Body of pancreas (tissue), 4 donors: Measurements from ENCODE around the gene POU2F2. TPM values are rescaled to one million over a fixed set of nuclear protein-coding genes. Genes with fewer than 3 reads are reported as not detected.

Experiments
- ATAC-seq: fragments of 150-250 bp; one replicate; pipeline ENCODE4 v1.9.1; 2016
- DNase-seq, 4 donors: peaks; one replicate each; pipeline ENCODE4 v3.0.0-alpha.2; 2019
- H3K27ac ChIP-seq, 4 donors: fragments of 200-600 bp; sonication (generic); 1 replicate in 3 of 4; 2 replicates in 1 of 4; pipeline versions ENCODE4 v1.5.1 to v1.6.1; 2016 to 2019; ENCODE audit warnings: mild to moderate bottlenecking in 1 of 4, mixed read lengths in 1 of 4, moderate library complexity in 1 of 4
- H3K27me3 ChIP-seq, 2 donors: fragments of 200-600 bp; sonication (generic); one replicate each; pipeline ENCODE4 v1.6.0; 2016; ENCODE audit warnings: mild to moderate bottlenecking in 1 of 2
- H3K36me3 ChIP-seq, 2 donors: fragments of 200-600 bp; sonication (generic); replicated peaks in 1 of 2; 2 replicates each; pipeline ENCODE4 v1.5.1; 2016; ENCODE audit warnings: low read depth in 2 of 2; ENCODE audit not compliant: insufficient read depth in 1 of 2
- H3K4me1 ChIP-seq: fragments of 200-600 bp; sonication (generic); one replicate; pipeline ENCODE4 v1.6.0; 2016
- H3K4me3 ChIP-seq, 2 donors: fragments of 200-600 bp; sonication (generic); 1 replicate in 1 of 2; 2 replicates in 1 of 2; pipeline ENCODE4 v1.5.1; 2016 to 2019
- H3K9me3 ChIP-seq, 3 donors: fragments of 200-600 bp; sonication (generic); 1 replicate in 2 of 3; 2 replicates in 1 of 3; pipeline ENCODE4 v1.5.1; 2016
- POLR2A ChIP-seq, 3 donors: fragments of 450-650 bp; IDR thresholded peaks; one replicate each; pipeline ENCODE4 v1.6.1; 2016; ENCODE audit warnings: antibody characterized with exemption in 3 of 3, mild to moderate bottlenecking in 2 of 3
- WGBS, 2 donors: methylation state at CpG; one replicate each; pipeline ENCODE4 v1.1.5; 2017; 5-methylcytosine and 5-hydroxymethylcytosine counted together
- intact Hi-C: fragments of 100-400 bp; cut with DNase I; formaldehyde crosslinking; loops from one replicate; pipeline ENCODE4 v1.15.1; 2023
- total RNA-seq, 2 donors: library from RNA; depleted of rRNA; stranded (reverse); fragments of >200 nt; gene quantifications; one replicate each; pipeline ENCODE4 v1.1.0, GENCODE V29; 2016
- TF ChIP-seq, protein P1 (sequence below), 7 experiments: fragments of 450-650 bp in 4 of 7; fragments of 200-600 bp in 3 of 7; sonication (generic) in 3 of 7; IDR thresholded peaks; one replicate each; pipeline ENCODE4 v1.5.1; 2016 to 2019; ENCODE audit warnings: antibody characterized with exemption in 7 of 7

POU2F2 gene
- total RNA-seq, 2 donors from 2014 or later = under 0.01 to 1.6 TPM

GRCh38 chr19:42059196-42059595 lies 73.0 kb downstream of the POU2F2 start:
- Histone ChIP-seq H3K9me3 (no peaks in the 10 kb centered on the region), H3K4me3 (no peak overlapping the region), H3K27ac (no peak overlapping the region), H3K27me3 (no peaks in the 10 kb centered on the region), H3K36me3 (no peaks in the 10 kb centered on the region), H3K4me1 (no peaks in the 10 kb centered on the region)
- no peak for ATAC-seq
- DNase-seq = no peak
- 88 to 93% methylated on average over 6 to 13 of the region's 13 CpGs for WGBS, 2 donors
- TF ChIP-seq, protein P1, sequence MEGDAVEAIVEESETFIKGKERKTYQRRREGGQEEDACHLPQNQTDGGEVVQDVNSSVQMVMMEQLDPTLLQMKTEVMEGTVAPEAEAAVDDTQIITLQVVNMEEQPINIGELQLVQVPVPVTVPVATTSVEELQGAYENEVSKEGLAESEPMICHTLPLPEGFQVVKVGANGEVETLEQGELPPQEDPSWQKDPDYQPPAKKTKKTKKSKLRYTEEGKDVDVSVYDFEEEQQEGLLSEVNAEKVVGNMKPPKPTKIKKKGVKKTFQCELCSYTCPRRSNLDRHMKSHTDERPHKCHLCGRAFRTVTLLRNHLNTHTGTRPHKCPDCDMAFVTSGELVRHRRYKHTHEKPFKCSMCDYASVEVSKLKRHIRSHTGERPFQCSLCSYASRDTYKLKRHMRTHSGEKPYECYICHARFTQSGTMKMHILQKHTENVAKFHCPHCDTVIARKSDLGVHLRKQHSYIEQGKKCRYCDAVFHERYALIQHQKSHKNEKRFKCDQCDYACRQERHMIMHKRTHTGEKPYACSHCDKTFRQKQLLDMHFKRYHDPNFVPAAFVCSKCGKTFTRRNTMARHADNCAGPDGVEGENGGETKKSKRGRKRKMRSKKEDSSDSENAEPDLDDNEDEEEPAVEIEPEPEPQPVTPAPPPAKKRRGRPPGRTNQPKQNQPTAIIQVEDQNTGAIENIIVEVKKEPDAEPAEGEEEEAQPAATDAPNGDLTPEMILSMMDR (IDR thresholded peaks at IDR 0.05) = no peak
- no peak for TF ChIP-seq POLR2A (IDR thresholded peaks at IDR 0.05)
- intact Hi-C loops = no loop called here

GRCh38 chr19:42057846-42058245 lies 74.4 kb downstream of the POU2F2 start:
- Histone ChIP-seq H3K27ac (no peak overlapping the region), H3K27me3 (no peaks in the 10 kb centered on the region), H3K9me3 (no peaks in the 10 kb centered on the region), H3K4me1 (no peaks in the 10 kb centered on the region), H3K36me3 (no peaks in the 10 kb centered on the region), H3K4me3 (no peak overlapping the region)
- TF ChIP-seq, protein P1 (IDR thresholded peaks at IDR 0.05) = no peak
- TF ChIP-seq POLR2A (IDR thresholded peaks at IDR 0.05) = no peak
- intact Hi-C loops = no loop called here
- no peak for ATAC-seq
- WGBS, 2 donors = 61 to 63% methylated on average over 7 of the region's 7 CpGs
- no peak for DNase-seq

GRCh38 chr19:42054205-42054604 lies 78.0 kb downstream of the POU2F2 start:
- H3K4me3 ChIP-seq = no peak overlapping the region
- no peak for ATAC-seq
- H3K27ac ChIP-seq = no peak overlapping the region
- WGBS, 2 donors = 73 to 86% methylated on average over 16 to 18 of the region's 18 CpGs
- H3K9me3 ChIP-seq = no peaks in the 10 kb centered on the region
- no peaks in the 10 kb centered on the region for H3K27me3 ChIP-seq
- TF ChIP-seq, protein P1 (IDR thresholded peaks at IDR 0.05) = no peak
- TF ChIP-seq POLR2A (IDR thresholded peaks at IDR 0.05) = no peak
- H3K4me1 ChIP-seq = no peaks in the 10 kb centered on the region
- no peaks in the 10 kb centered on the region for H3K36me3 ChIP-seq
- intact Hi-C loops = no loop called here
- DNase-seq = no peak

DNA sequence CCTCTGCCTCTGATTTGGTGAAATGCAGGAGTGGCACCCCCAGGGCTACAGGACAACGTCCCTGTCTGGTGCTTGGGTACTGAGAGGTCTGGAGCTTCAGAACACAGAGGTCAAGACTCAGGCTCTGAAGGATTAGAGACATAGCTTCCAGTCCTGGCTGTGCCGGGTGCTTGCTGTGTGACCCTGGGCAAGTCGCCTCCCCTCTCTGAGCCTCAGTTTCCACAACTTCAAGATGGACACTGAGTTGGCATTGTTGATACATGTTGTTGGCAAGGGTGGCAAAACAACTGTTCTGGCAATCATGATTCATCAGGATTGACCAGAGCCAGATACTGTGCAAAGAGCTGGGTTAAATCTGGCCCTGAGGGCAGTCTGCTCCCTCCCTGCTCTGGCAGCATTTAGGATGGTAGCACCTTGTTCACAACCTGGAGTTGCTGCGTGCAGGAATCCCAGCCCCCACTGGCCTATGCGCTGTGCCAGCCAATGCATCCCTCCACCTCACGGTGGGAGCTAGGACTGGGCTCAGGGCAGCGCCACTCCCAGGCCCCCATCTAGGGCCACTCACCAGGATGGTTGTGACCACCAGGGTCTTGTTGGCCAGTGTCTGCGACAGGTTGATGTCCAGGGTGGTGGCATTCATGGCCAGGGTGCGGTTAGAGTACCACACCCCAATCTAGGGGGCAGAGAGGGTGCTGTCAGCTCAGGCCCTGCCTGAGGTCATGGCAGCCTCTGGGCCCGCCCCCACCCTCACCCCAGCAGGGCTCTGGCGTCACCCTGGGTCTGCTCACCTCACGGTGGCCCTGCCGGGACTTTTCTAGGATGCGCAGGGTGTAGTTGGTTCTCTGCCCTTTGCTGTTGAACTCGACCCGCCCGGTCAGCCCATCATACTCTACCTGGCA lies 79.0 kb downstream of the POU2F2 start:
- WGBS, 2 donors = 74 to 80% methylated on average over 10 to 17 of the region's 17 CpGs
- Histone ChIP-seq H3K27me3 (no peaks in the 10 kb centered on the region), H3K4me3 (no peak overlapping the region), H3K9me3 (no peaks in the 10 kb centered on the region), H3K36me3 (no peaks in the 10 kb centered on the region), H3K4me1 (no peaks in the 10 kb centered on the region), H3K27ac (no peak overlapping the region)
- intact Hi-C loops = no loop called here
- ATAC-seq (no peak), DNase-seq (no peak)
- TF ChIP-seq POLR2A (IDR thresholded peaks at IDR 0.05) = no peak
- TF ChIP-seq, protein P1 (IDR thresholded peaks at IDR 0.05) = no peak
